SK-N-SH (cell line): ENCODE measurements around the gene ZFPL1. TPM values are rescaled to one million over a fixed set of nuclear protein-coding genes. Genes with fewer than 3 reads are reported as not detected.

ENCODE experiments used
- CTCF ChIA-PET: fragments of 300-600, 350-600 bp; formaldehyde crosslinking; extraction: SDS; loops from one replicate; lab custom pipeline; 2021; lab: Yijun Ruan, JAX
- POLR2A ChIA-PET: fragments of 350-600 bp; sonication (Branson Sonifier 250); formaldehyde crosslinking; extraction: SDS; loops from one replicate; lab custom pipeline; 2020; ENCODE audit warnings: antibody characterized with exemption, inconsistent platforms; lab: Yijun Ruan, JAX
- DNase-seq: peaks from one replicate; pipeline ENCODE4 v3.0.0; 2012
- H2AFZ ChIP-seq: fragments of 200-600 bp; sonication (generic); 2 replicates; pipeline ENCODE4 v1.8.1; 2016; ENCODE audit warnings: antibody characterized with exemption, mild to moderate bottlenecking, low read depth
- H3F3A ChIP-seq: fragments of 200-600 bp; sonication (generic); replicated peaks from 2 replicates; pipeline ENCODE3; 2016; ENCODE audit warnings: antibody characterized with exemption, mild to moderate bottlenecking; ENCODE audit not compliant: insufficient read depth
- H3K27ac ChIP-seq, 2 experiments: fragments of 200-500 bp in 1 of 2; fragments of 200-600 bp in 1 of 2; sonication (Bioruptor generic) in 1 of 2; sonication (generic), shearing (Covaris generic) in 1 of 2; 2 replicates each; pipeline versions ENCODE4 v1.5.1 to v1.6.1; 2014 to 2016; ENCODE audit warnings: low read depth in 2 of 2, inconsistent platforms in 1 of 2, low read length in 1 of 2, mild to moderate bottlenecking in 1 of 2, mixed read lengths in 1 of 2
- H3K27me3 ChIP-seq: fragments of 200-600 bp; sonication (generic), shearing (Covaris generic); 2 replicates; pipeline ENCODE4 v1.6.1; 2016; ENCODE audit warnings: mixed run types; ENCODE audit not compliant: insufficient read depth
- H3K36me3 ChIP-seq, 2 experiments: fragments of 200-500 bp in 1 of 2; fragments of 200-600 bp in 1 of 2; sonication (Bioruptor generic) in 1 of 2; sonication (generic) in 1 of 2; replicated peaks in 1 of 2; 2 replicates each; pipeline versions ENCODE3 to v1.5.1; 2014 to 2016; ENCODE audit warnings: low read length in 1 of 2, mild to moderate bottlenecking in 1 of 2; ENCODE audit not compliant: insufficient read depth in 2 of 2, control insufficient read depth in 1 of 2
- H3K4me1 ChIP-seq, 2 experiments: fragments of 200-500 bp in 1 of 2; fragments of 200-600 bp in 1 of 2; sonication (Bioruptor generic) in 1 of 2; sonication (generic), shearing (Covaris generic) in 1 of 2; 2 replicates each; pipeline versions ENCODE4 v1.5.1 to v1.6.1; 2014 to 2016; ENCODE audit warnings: low read depth in 1 of 2, low read length in 1 of 2, mixed run types in 1 of 2; ENCODE audit not compliant: insufficient read depth in 2 of 2, control insufficient read depth in 1 of 2
- H3K4me2 ChIP-seq: fragments of 200-600 bp; sonication (generic), shearing (Covaris generic); 2 replicates; pipeline ENCODE4 v1.6.1; 2017; ENCODE audit warnings: mixed run types
- H3K4me3 ChIP-seq, 2 experiments: fragments of 200-500 bp in 1 of 2; fragments of 200-600 bp in 1 of 2; sonication (Bioruptor generic) in 1 of 2; sonication (generic), shearing (Covaris generic) in 1 of 2; 2 replicates each; pipeline versions ENCODE4 v1.5.1 to v1.8.1; 2014 to 2016; ENCODE audit warnings: low read depth in 2 of 2, inconsistent platforms in 1 of 2, low read length in 1 of 2, mild to moderate bottlenecking in 1 of 2, mixed read lengths in 1 of 2, moderate library complexity in 1 of 2
- H3K79me2 ChIP-seq: fragments of 200-600 bp; sonication (generic); 2 replicates; pipeline ENCODE4 v1.8.1; 2017; ENCODE audit warnings: mild to moderate bottlenecking; ENCODE audit not compliant: insufficient read depth
- H3K9ac ChIP-seq: fragments of 200-600 bp; sonication (generic); 2 replicates; pipeline ENCODE4 v1.6.1; 2017; ENCODE audit warnings: mixed run types
- H3K9me2 ChIP-seq: fragments of 200-600 bp; sonication (generic); 2 replicates; pipeline ENCODE4 v1.6.1; 2017; ENCODE audit warnings: mixed run types
- H3K9me3 ChIP-seq: fragments of 200-600 bp; sonication (generic); 2 replicates; pipeline ENCODE4 v1.6.1; 2017; ENCODE audit warnings: mixed run types, mild to moderate bottlenecking, moderate library complexity
- H4K20me1 ChIP-seq: fragments of 200-600 bp; sonication (generic); 2 replicates; pipeline ENCODE4 v1.6.1; 2017; ENCODE audit warnings: mild to moderate bottlenecking, mixed run types; ENCODE audit not compliant: insufficient read depth
- EZH2phosphoT487 ChIP-seq: fragments of 200-600 bp; sonication (generic); IDR thresholded peaks from 2 replicates; pipeline ENCODE4 v1.6.1; 2017; ENCODE audit warnings: low read depth, mixed run types, mild to moderate bottlenecking, antibody characterized with exemption, moderate library complexity, borderline replicate concordance
- FOSL2 ChIP-seq: IDR thresholded peaks from 2 replicates; pipeline ENCODE4 v1.4.0; 2012; ENCODE audit warnings: low read depth, mild to moderate bottlenecking, moderate library complexity, borderline replicate concordance
- FOXJ3 ChIP-seq: sonication (generic); formaldehyde crosslinking; IDR thresholded peaks from 2 replicates; pipeline ENCODE4 v1.5.1; 2020; ENCODE audit warnings: mild to moderate bottlenecking, missing genetic modification reagents
- GABPA ChIP-seq: IDR thresholded peaks from 2 replicates; pipeline ENCODE4 v1.4.0; 2012; ENCODE audit warnings: low read depth, mild to moderate bottlenecking
- IRF3 ChIP-seq: fragments of 150-350 bp; IDR thresholded peaks from 2 replicates; pipeline ENCODE4 v1.6.1; 2016; ENCODE audit warnings: mild to moderate bottlenecking, low read depth, low read length
- JUND ChIP-seq: IDR thresholded peaks from 2 replicates; pipeline ENCODE4 v1.4.0; 2012
- MAX ChIP-seq: IDR thresholded peaks from 2 replicates; pipeline ENCODE4 v1.4.0; 2012; ENCODE audit warnings: low read depth
- MEF2A ChIP-seq: IDR thresholded peaks from 2 replicates; pipeline ENCODE4 v1.4.0; 2012; ENCODE audit warnings: low read depth, borderline replicate concordance
- POLR2AphosphoS5 ChIP-seq: IDR thresholded peaks from 2 replicates; pipeline ENCODE4 v1.6.1; 2012; ENCODE audit warnings: low read depth, low read length
- RCOR1 ChIP-seq: fragments of 150-350 bp; IDR thresholded peaks from 2 replicates; pipeline ENCODE4 v1.6.1; 2017; ENCODE audit warnings: antibody characterized with exemption, low read length
- RFX5 ChIP-seq: IDR thresholded peaks from 2 replicates; pipeline ENCODE4 v1.6.1; 2012; ENCODE audit warnings: mild to moderate bottlenecking, improper control_type of control experiment, low read length
- SIN3A ChIP-seq: IDR thresholded peaks from 2 replicates; pipeline ENCODE4 v1.6.1; 2012; ENCODE audit warnings: low read depth, mild to moderate bottlenecking, low read length, moderate library complexity, borderline replicate concordance
- TAF1 ChIP-seq: IDR thresholded peaks from 2 replicates; pipeline ENCODE4 v1.6.1; 2012; ENCODE audit warnings: low read depth, mild to moderate bottlenecking, low read length, moderate library complexity, borderline replicate concordance
- TCF12 ChIP-seq: IDR thresholded peaks from 2 replicates; pipeline ENCODE4 v1.4.0; 2012
- USF1 ChIP-seq: IDR thresholded peaks from 2 replicates; pipeline ENCODE4 v1.4.0; 2012; ENCODE audit warnings: low read depth, borderline replicate concordance
- USF2 ChIP-seq: fragments of 150-350 bp; IDR thresholded peaks from 2 replicates; pipeline ENCODE4 v1.6.1; 2017; ENCODE audit warnings: antibody characterized with exemption, low read length, low read depth, borderline replicate concordance
- WGBS: methylation state at CpG from one replicate; pipeline ENCODE4 v1.1.6; 2017; ENCODE audit warnings: low lambda C conversion rate; 5-methylcytosine and 5-hydroxymethylcytosine counted together
- polyA plus RNA-seq, 3 experiments: library from polyadenylated mRNA; depleted of rRNA; stranded (reverse); fragments of >200 nt; gene quantifications; 2 replicates each; pipeline ENCODE4 v1.2.3, GENCODE V29; 2012

The ZFPL1 gene
- polyA plus RNA-seq, 1 of the 3 experiments (the other 2 are of a cell fraction): 75.9 TPM

- Histone ChIP-seq H3K27me3 (no peaks in the 10 kb centered on the region), H3F3A (peaks cover 12% of the 10 kb centered on the region), H3K79me2 (peaks cover 30% of the 10 kb centered on the region), H4K20me1 (no peaks in the 10 kb centered on the region), H3K9ac (no peak overlapping the region), H3K9me3 (no peaks in the 10 kb centered on the region), H3K4me1 (peaks cover 5 to 7% of the 10 kb centered on the region in 2 experiments; a peak in 2 of 4 replicates), H3K36me3 (peaks cover 8 to 21% of the 10 kb centered on the region in 2 experiments), H3K4me2 (peak overlapping the region; percentile 93), H3K27ac (no peak overlapping the region), H3K9me2 (no peaks in the 10 kb centered on the region), H2AFZ (no peak overlapping the region), H3K4me3 (no peak overlapping the region)
- TF ChIP-seq IRF3 (no peak), FOSL2 (no peak), JUND (no peak), RFX5 (no peak), MAX (no peak), MEF2A (no peak), USF2 (no peak), FOXJ3 (CRISPR knock-in tag) (no peak), EZH2phosphoT487 (no peak), POLR2AphosphoS5 (no peak), TCF12 (no peak), RCOR1 (no peak), TAF1 (no peak)
- WGBS: 87% methylated on average over 6 of the region's 6 CpGs
- DNase-seq: no peak
- ChIA-PET CTCF (interaction anchor here (1.3 kb wide), 1 partner anchor 32 kb away, joined by 3 read pairs; no protein-coding TSS in a partner anchor), POLR2A (no interaction called here)
These were observed 41.1 kb upstream of the ZFPL1 start for GRCh38 chr11:65042891-65043290.

- H3K4me3 ChIP-seq: no peak overlapping the region
- ChIA-PET POLR2A (no interaction called here), CTCF (no interaction called here)
- H3K9me3 ChIP-seq: no peaks in the 10 kb centered on the region
- H3F3A ChIP-seq: peaks cover 12% of the 10 kb centered on the region
- H3K9ac ChIP-seq: no peak overlapping the region
- H2AFZ ChIP-seq: no peak overlapping the region
- no peak for DNase-seq
- TF ChIP-seq USF1 (no peak), EZH2phosphoT487 (no peak), SIN3A (no peak), RFX5 (no peak), FOXJ3 (CRISPR knock-in tag) (no peak), MAX (no peak), IRF3 (no peak), GABPA (no peak)
- peaks cover 8 to 13% of the 10 kb centered on the region in 2 experiments for H3K36me3 ChIP-seq
- H3K79me2 ChIP-seq: peaks cover 30% of the 10 kb centered on the region
- peaks cover 5 to 7% of the 10 kb centered on the region in 2 experiments; a peak in 2 of 4 replicates for H3K4me1 ChIP-seq
- no peaks in the 10 kb centered on the region for H3K27me3 ChIP-seq
- no peaks in the 10 kb centered on the region for H3K9me2 ChIP-seq
- H3K27ac ChIP-seq: no peak overlapping the region
- H3K4me2 ChIP-seq: no peak overlapping the region
- no peaks in the 10 kb centered on the region for H4K20me1 ChIP-seq
- 85% methylated on average over 7 of the region's 23 CpGs for WGBS
These were observed 40.0 kb upstream of the ZFPL1 start for GRCh38 chr11:65043881-65044501.
